Limb (tissue), 2 donors: ENCODE results near the gene TFEB.
A peak's percentile ranks its signal among the peaks of the same experiment; 100 is the strongest.

Source experiments
- DNase-seq, 2 donors: peaks; one replicate each; pipeline ENCODE4 v3.0.0-alpha.2; 2016; ENCODE audit errors: extremely low spot score in 2 of 2

TFEB gene

DNA sequence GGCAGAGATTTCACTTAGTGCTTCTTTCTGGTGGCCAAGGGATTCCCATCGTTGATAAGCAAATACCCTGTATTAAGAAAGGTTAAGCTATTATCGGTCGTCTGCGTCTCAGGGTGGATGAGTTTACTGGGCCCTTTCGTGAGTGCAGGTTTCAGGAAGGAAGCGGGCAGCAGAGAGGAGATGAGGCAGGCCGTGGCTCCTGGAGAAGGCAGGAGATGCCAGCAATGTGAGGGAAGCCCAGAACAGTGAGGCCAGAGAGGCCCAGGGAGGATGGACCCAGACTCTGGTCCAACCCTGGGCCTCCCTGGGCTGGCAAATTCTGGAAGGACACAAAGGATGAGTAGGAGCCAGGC lies 11.2 kb downstream of the TFEB start:
- DNase-seq = no peak

DNA sequence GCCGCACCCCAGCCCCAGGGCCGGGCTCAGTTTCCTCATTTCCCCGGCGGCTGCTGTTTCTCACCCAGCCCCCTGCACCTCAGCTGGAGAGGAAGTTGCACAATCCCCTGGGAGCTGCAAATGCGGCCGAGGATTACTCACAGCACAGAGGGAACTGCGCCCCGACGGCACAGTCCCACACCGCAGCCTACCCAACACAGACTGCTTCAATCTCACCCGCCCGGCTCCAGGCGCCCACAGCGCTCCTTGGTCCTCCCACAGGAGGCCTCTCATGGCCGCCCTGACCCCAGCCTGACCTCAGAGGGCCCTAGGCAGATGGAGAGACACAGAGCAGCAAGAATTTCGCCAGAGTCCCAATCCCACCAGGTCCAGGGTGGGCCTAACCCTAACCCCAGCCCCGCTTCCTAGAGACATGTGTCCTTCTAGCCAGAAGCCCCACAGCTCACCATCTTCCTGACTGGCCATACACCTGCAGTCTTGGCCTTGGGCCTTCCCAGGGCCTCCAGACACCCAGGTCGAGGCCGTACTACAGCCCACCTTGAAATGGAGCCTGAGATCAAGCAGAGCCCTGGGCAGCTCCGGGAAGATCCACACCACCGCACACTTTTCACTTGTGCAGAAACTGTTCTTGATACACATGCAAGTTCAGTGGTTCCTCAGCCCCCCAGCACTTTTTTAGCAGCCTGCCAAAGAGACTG lies 11.7 kb downstream of the TFEB start:
- no peak for DNase-seq

DNA sequence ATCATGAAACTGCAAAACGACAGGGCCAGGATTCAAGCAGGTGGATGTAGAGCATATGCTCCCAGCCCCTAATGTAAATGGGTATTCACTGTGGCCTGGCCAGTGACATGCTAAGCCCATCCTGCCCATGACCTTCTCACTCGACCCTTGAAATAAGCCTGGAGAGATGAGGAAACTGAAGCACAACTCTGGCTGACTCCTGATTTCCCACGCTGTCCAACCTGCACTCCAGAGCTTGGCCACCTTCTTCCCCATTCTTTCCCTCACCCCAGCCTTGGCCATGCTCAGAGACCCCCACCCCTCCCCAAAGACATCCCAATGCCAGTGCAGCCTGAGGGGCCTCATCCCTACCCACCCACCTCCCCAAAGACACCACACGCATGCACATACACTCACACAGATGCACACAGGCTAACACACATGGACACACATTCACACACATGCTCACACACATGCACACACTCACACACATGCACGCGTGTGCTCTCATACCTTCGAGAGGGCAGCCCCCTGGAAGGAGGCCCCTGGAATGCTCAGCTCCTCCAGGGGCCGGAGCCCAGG lies 12.4 kb downstream of the TFEB start:
- no peak for DNase-seq

DNA sequence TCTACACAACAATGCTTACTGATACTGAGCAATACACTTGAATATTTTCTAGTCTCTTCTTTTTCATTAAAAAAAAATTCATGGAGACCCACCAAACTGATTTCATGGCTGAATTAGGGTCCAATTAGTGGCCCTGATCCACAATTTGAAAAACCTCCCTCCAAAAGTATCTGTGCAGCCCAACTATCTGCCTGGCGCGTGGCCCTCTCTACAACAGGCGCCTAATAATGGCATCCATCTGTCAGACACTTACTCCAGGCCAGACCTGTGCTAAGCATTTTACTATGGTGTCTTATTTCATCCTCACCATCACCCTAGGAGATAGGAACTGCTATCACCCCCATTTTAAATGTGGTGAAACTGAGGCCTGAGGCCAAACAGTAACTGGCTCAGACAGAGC lies 14.0 kb downstream of the TFEB start:
- no peak for DNase-seq

DNA sequence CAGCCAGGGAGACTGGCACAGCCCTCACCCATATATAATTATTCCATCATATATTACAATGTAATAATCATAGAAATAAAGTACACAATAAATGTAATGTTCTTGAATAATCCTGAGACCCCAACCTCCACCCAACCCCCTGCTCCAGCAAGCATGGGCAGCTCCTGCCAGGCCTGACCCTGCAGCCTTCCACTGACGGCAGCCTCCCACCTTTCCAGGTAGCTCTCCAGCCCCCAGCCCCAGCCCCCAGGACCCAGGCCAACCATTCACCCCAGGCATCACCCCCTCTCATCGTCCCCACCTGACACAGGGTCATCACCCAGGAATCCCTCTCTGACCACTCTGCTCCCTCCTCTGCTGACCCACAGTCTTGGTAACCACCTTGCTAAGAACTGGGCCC lies 14.6 kb downstream of the TFEB start:
- no peak for DNase-seq

DNA sequence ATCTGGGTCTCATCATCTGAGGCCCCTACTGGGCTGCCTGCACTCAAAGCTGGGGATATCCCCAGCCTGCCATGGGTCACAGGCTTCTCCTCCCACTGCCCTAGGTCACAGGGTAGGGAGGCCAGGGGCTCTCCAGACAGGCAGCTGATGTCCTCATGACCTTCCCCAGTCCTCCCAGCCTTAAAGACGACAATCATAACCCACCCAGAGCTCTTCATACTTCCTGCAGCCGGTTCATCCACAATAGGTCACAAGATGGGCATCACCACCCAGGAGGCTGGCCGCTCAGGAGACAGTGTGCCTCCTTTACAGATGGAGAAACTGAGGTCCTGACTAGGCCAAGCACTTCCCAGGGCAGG lies 15.2 kb downstream of the TFEB start:
- DNase-seq = no peak

DNA sequence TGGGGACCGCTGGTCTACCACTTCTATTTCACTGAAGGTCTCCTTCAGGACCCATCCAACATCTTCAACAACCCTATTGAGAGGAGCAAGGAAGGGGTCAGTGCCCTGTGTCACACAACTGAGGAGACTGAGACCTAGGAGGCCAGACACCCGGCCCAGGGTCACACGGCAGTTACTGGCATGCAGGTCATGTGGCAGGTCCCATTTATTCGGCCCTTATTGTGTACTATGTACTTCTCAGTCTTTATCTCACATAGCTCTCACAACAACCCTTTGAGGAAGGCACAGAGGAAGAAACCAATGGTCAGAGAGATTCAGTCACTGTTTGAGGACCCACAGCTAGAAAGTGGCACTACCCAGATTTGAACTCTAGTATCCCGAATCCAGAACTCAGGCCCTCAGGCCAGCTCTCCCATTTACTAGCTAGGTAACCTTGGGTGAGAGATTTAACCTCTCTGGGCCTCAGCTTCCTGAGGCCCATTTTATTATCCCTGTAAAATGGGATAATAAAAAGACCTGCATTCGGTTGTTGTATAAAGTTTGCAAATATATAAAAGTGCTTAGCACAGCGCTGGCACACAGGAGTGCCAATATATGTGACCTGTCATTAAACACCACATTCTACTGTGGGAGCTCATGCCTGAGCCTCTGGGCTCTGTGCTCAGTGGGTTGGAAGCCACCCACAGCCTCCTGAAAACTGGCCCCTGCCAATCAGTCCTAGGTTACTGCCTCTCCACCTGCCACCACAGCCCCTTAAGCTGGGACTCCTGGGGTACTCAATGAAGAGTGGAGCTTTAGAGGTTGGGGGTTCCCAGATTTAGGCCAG lies 15.8 kb downstream of the TFEB start:
- no peak for DNase-seq

DNA sequence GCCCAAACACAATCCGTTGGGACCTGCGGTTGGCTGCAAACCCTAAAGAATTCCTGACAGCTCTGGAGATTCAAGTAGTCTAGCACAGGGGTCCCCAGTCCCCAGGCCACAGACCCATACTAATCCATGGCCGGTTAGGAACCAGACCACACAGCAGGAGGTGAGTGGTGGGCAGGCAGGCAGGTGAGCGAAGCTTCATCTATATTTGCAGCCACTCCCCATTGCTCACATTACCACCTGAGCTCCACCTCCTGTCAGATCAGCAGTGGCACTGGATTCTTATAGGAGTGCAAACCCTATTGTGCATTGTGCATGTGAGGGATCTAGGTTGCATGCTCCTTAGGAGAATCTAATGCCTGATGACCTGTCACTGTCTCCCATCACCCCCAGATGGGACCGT lies 16.6 kb downstream of the TFEB start:
- no peak for DNase-seq

DNA sequence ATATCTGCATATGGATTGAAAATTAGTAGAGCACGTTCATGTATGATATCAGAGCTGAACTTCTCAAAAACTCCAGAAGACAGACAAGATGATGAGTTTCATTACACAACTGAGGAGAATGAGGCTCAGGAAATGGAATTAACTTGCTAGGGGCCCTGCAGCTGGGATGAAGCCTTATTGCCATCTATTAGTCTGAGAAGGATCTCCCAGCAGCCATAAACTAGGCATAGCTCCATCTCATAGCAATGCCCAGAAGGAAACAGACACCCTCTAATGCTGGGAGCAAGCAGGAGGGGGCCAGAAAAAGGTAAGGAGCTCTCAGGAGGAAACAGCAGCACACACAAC lies 18.0 kb downstream of the TFEB start:
- DNase-seq = no peak

DNA sequence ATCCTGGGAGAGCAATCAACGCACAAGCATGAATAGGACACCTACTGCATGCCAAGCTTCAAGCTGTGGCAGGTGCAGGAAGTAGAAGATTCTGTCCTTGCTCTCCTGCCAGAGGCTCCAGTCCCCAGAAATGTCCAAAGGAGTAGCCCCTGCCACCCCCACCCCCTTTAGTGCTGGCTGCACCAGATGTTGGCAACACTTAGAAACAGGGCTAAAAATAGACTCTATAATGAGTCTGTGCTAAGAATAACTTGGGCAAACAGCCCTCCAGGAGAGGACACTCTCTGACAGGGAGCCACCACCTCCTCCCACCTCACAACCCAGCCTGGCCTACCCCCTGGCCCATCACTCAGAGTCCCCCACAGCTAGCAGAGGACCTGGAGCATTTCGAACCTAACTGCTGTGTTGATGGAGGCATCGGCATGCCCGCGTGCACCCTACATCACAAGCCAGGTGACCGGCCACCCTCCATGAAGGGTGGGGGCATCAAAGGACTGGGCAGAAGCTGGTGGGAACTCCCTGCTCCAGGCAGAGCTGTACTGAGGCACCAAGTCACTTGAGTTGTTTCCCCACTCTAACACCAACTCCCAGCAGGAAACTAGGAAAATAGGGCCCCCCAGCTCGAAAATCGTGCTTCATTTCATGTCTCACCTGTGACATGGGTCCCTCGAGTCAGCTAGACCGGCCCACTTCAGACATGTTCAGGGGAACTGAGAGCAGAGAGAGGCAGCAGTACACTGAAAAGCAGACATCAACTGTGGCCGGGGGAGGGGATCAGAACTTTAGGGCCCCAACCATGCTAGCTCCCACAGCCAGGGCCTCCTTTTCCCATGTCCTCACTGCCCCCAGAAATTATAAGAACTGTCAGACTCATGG lies 18.7 kb downstream of the TFEB start:
- DNase-seq = peak in 1 of 2 donors; percentile 14

DNA sequence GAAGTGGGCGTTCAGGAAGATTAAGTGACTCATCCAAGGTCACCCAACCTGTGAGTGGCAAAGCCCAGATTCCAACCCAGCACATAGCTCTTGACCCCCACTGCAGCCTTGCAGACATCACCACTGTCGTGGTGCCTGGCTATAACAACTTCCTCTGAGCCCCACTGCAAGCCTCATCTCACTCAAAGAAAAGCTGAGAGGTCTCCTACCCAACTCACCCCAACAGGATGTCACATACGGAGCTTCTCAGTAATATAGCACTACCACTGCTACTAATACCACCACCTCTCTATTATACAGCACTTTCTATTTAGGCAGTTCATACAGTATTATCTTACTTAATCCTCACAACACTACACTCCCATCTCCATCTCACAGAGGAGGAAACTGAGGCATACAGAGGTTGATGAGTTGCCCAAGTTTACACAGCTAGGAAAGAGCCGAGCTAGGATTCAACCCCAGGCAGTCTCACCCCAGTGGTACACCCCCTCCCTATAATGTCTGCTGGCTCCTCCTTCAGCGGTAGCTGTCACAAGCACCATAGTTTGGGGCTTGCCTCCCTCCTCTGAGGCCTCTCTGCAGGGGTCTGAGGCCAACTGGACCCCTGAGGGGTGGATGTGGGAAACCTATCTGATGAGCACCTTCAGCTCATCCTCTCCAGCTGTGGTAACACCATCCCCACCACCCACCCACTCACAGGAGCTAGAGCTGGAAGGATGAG lies 19.5 kb downstream of the TFEB start:
- no peak for DNase-seq

DNA sequence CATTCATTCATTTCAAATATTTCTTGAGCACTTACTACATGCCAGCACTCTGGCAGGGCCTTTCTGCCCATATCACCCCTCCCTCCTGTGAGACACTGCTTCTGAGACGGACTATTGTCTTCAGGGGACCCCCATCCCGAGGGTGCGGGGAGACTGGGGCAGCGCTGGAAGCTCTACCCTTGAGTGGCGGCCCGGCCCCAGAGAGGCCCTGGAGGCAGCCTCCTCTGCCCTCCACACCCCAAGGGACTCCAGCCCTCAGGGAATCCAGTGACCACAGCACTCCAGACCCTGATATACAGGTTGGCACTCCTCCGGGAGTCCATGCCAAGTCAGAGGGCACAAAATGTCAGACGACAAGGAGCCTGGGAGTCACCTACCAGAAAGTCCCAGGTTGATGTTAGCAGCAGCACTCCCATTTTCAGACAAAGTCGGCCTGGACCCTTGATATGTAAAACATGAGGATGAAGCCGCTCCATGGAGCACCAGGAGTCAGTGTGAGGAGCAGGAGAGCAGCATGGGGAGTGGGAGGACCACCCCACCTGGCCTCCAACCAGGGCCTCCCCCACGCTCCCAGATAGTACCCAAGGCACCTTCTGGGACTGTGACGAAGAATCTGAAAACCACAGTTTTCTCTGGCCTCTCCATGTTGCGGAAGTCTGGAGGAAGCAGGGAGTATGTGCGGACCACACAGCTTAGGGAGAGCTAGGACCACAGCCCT lies 20.7 kb downstream of the TFEB start:
- no peak for DNase-seq

DNA sequence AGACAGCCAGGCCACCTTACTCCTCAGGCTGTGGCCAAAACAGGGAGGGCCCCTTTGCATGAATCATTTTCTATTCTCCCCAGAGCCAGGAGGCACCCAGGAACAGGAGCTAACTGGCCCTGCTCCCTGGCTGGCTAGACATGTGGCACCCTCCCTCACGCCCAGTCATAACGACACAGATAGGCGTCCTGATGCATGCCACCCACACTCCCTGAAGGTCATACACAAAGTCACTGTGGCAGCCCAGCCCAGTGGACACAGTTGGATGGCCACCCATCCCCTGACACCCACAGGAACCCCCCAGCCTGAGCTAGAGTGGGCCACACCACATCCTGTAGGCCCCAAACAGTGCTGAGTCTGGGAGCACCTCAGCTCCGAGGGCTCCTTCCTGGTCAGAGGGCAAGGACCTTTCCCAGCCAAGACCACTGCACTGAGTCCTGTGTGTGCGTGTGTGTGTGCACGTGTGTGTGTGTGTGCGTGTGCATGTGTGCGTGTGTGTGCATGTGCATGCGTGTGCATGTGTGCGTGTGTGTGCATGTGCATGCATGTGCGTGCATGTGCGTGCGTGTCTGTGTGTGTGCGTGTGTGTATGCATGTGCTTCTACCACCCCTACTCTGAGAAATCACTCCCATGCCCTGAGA lies 21.6 kb downstream of the TFEB start:
- DNase-seq = no peak

DNA sequence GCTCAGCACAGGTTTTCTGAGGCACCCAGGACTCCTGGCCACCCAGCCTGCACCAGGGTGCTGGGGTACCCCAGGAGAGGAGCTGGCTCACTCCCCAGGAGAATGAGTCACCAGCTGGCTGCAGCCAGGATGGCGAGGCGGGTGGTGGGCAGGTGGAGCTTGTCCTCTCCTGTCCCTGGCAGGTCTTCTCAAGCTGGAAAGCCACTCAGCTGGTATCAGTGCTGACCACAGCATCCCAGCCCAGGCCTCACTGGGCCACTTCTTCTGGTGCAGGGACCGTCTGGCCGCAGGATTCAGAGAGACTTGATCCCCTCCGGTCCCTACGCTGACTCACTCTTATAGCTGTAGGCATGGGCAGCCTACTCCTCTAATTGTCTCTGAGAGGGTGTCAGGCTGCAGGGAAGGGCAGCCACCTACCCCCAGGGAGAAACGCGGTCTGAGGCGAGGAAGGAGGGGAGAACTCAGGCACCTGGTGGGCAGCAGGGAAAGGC lies 22.2 kb downstream of the TFEB start:
- no peak for DNase-seq

DNA sequence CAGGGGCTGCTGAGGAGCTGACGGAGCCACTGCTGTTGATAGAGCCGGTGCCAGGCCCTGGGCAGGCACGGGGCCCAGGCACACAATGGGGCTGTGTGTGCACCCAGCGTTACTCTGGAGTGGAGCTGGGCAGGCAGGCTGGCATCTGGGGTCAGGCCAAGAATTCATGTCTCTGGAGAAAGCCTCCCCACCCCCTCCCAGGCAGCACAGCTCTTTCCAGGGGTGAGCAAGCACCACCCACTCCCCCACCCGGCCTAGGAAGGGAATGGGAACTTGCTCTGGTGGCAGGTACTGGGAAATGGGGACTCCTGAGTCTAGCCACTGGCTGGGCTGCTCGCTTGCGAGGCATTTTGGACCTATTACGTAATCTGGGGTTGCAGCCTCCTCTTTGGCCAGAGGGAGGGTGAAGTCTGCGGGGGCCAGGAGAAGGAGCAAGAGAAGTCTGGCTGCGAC lies 22.7 kb downstream of the TFEB start:
- DNase-seq = no peak

DNA sequence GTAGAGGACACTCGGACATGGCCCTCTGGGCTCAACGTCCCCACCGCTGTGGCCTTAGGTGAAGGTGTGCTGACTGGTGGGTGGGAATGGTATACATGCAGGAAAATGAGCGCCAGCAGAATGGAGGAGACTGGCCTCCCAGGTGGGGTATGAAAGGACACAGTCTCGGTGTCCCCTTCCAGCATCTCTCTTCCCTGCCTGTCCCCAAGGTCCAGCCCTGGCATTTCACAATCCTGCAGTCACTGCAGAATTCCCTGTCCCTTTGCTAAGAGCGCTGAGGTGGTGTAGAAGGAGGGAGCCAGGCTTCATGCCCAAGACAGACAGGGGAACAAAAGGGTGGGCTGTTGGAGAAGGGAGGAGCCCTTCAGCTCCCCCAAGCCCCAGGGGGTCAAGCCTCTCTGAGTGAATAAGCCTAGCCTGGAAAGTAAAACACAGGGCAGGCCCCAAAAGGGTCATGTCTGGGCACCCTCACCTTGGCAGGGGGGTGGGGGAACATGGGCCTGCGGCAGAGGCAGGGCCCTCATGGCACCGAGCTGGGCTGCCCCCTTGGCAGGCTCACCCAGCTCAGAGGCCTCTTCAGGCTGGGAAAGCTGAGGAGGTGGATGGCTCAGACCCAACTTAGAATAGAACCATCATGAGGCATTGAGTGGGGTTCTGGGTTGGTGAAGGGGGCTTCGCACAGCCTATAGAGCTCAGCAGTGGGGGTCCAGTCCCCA lies 23.9 kb downstream of the TFEB start:
- DNase-seq = no peak

DNA sequence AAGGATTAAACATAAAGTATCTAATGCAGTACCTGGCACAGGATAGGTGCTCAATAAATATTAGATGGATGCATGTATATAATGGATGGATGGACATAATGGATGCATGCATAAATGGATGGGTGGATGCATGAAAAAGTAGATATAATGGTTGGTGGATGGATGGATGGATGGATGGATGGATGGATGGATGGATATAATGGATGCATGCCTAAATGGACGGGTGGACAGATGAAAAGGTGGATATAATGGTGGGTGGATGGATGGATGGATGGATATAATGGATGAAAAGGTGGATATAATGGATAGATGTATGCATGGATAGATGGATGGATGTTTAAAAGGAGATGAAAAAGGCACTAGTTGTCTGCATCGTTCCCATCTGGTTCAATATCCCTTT lies 26.0 kb downstream of the TFEB start:
- no peak for DNase-seq

DNA sequence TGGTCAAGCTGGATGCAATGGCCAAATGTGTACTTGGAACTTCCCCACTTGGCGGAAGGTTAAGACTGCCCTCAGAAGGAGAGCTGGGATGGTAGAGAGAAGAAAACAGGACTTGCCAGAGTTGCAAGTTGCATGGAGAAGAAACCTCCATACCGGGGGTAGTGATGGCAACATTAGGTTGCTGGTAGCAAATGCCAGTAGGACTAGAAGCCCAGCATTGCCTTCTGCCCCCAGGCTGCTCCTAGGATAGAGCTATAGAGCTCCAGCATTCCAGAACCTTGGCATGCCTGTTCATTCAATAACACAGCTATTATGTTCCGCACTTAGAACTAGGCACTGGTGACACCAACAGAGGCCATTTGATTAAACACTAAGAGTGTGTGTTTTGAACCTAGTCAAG lies 26.6 kb downstream of the TFEB start:
- no peak for DNase-seq

DNA sequence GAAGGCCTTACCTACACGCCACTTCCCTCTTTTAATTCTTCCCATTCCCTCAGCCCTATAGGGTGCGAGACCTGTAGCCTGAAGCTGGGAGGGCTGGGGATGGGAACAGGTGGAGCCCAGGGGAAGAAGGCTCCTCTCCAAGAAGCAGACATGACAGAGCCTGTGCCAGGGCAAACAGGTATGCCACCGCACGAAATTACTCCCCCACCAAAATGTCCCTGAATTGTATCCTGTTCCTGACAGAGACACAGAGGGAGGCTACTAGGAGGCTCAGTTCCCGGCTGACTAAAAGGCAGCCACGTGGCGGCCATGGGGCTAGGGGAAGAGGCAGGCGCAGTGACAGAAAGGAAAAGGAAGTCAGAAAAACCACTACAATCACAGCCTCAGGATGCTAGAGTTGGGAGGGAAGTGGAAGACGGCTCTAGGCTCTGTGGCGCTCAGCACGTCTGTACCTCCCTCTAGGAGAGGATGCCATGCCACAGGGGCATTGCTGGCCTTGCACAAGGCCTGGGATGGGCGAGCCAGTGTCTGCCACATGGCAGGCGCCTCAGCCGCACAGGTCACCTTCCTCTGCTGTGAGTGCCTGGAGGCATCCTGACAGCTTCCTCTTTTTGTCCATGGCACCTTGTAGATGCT lies 27.7 kb downstream of the TFEB start:
- DNase-seq = no peak
